ENCODE data around the gene SRSF3.
A peak's percentile ranks its signal among the peaks of the same experiment; 100 is the strongest.
"Not testable (repeated sequence)": the region's sequence is repeated elsewhere in the genome, so short reads cannot be mapped to it uniquely, and the experiment has no call there.

The SRSF3 gene

DNA sequence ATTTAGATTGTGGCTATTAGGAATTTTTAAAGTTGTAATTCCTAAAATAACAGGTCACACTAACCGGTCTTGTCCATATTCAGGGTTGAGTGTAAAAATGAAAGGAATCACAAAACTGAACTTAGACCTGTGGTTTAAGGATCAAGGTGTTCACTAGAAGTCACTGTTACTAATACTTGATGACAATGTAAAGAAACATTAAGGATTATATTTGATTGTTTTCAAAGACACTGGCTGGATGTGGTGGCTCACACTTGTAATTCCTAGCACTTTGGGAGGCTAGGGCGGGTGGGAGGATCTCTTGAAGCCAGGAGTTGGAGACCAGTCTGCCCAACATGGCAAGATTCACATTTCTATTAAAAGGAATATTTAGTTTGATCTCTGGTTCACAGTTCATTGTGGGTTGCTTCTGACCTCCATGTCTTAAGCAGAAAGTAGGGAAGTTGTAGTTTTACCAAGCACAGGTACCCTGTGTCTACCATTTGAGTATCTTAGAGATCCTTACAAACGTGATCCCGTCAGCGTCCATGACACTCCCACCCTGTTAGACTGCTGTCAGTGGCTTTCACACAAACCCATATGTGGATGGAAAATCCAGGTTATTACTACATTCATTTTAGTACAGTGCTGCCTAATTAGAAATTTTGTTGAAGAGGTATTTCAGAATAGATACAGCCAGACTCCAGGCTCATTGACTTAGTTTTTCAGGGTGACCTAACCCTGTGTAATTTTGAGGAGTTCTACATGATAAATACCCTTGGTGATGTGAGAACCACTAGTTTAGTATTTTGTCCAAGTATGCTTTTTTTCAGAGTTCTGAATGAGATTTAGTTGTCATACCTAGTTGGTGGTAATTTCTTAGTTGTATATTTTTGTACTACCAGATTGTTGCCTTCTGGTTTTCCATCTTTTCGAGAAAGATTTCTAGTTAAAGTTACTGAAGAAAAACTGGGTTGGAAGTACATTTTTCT, 10.2 kb downstream of the SRSF3 start:
- no peak overlapping the region for H3K4me3 ChIP-seq (ENCODE audit: control insufficient read depth, low read depth, low read length)
- TF ChIP-seq, protein P1, sequence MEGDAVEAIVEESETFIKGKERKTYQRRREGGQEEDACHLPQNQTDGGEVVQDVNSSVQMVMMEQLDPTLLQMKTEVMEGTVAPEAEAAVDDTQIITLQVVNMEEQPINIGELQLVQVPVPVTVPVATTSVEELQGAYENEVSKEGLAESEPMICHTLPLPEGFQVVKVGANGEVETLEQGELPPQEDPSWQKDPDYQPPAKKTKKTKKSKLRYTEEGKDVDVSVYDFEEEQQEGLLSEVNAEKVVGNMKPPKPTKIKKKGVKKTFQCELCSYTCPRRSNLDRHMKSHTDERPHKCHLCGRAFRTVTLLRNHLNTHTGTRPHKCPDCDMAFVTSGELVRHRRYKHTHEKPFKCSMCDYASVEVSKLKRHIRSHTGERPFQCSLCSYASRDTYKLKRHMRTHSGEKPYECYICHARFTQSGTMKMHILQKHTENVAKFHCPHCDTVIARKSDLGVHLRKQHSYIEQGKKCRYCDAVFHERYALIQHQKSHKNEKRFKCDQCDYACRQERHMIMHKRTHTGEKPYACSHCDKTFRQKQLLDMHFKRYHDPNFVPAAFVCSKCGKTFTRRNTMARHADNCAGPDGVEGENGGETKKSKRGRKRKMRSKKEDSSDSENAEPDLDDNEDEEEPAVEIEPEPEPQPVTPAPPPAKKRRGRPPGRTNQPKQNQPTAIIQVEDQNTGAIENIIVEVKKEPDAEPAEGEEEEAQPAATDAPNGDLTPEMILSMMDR (conservative IDR thresholded peaks at IDR 0.05; ENCODE audit: control insufficient read depth, insufficient read depth, low read depth, low read length), result no peak
- no peak for DNase-seq (ENCODE audit: low read depth)

- no peak overlapping the region for H3K4me3 ChIP-seq (ENCODE audit: control insufficient read depth, low read depth, low read length)
- TF ChIP-seq, protein P1 (conservative IDR thresholded peaks at IDR 0.05; ENCODE audit: control insufficient read depth, insufficient read depth, low read depth, low read length), result no peak
- no peak for DNase-seq (ENCODE audit: low read depth)
Measured at GRCh38 chr6:36605143-36605542, 11.0 kb downstream of the SRSF3 start.

DNA sequence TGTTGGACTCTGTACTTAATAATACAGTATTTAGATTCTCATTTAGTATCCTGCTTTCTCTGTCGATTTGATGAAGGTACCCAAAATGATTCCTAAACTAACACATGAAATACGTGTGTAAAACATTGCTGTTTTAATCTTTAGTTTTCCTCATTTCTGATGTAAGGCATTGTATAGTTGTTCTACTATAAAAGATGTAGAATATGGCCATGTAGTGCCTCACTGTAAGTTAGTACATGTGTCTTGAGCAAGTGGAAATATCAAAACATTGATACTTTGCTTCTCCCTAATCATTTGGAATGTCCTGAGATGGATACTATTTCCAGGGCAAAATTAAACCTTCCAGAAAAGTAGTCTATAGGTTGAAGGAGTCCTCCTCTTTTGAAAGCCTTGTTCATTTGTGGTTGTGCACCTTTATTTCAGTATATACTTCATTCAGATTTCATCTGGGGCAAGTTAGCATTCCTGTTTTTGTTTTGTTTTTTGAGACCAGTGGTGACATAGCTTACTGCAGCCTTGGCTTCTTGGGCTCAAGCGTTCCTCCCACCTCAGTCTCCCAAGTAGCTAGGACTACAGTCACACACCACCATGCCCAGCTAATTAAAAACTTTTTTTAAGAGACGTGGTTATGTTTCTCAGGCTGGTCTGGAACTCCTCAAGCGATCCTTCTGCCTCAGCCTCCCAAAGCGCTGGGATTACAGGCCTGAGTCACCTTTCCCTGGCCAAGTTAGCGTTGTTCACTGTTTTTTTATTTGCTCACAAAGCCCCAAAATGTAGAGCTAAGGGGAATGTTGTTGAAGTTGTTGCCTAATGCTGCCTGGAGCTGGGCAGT, 11.6 kb downstream of the SRSF3 start:
- H3K4me3 ChIP-seq (ENCODE audit: control insufficient read depth, low read depth, low read length), result no peak overlapping the region
- TF ChIP-seq, protein P1 (conservative IDR thresholded peaks at IDR 0.05; ENCODE audit: control insufficient read depth, insufficient read depth, low read depth, low read length), result peak; percentile 4
- peak; percentile 77 for DNase-seq (ENCODE audit: low read depth)

GRCh38 chr6:36607305-36607682, 13.1 kb downstream of the SRSF3 start:
- not testable (repeated sequence) for H3K4me3 ChIP-seq (ENCODE audit: control insufficient read depth, low read depth, low read length); DNase-seq (ENCODE audit: low read depth)

DNA sequence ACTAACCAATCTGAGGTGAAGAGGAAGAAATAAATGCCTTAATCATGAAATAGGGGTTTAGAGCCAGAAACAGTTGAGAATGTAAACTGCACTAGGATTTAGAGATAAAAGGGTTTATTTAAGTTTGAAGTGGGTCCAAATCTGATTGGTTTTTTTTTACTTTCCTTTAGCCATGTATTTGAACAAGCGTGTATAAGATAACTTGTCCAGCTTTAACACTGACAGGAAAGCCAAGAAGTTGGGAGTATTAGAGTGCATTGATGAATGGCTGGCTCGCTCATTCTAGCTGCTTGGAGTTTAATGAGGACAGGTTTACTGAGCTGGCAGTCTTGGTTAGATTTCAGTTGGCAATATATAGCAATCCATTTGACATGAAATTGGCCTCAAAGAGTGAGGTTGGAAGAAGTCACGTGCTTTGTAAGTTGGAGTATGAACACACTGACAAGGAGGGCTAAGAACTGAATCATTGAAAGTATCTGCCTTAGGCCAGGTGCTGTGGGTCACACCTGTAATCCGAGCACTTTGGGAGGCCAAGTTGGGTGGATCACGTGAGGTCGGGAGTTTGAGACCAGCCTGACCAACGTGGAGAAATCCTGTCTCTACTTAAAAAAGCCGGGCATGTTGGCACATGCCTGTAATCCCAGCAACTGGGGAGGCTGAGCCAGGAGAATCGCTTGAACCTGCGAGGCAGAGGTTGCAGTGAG, 13.7 kb downstream of the SRSF3 start:
- TF ChIP-seq, protein P1 (conservative IDR thresholded peaks at IDR 0.05; ENCODE audit: control insufficient read depth, insufficient read depth, low read depth, low read length), result no peak
- no peak for DNase-seq (ENCODE audit: low read depth)
- no peak overlapping the region for H3K4me3 ChIP-seq (ENCODE audit: control insufficient read depth, low read depth, low read length)

- DNase-seq (ENCODE audit: low read depth), result no peak
- TF ChIP-seq, protein P1 (conservative IDR thresholded peaks at IDR 0.05; ENCODE audit: control insufficient read depth, insufficient read depth, low read depth, low read length), result no peak
Measured at GRCh38 chr6:36608788-36609563, 14.8 kb downstream of the SRSF3 start.

More at GRCh38 chr6:36608788-36609563, 14.8 kb downstream of the SRSF3 start:
- H3K4me3 ChIP-seq (ENCODE audit: control insufficient read depth, low read depth, low read length), result no peak overlapping the region

Data from fibroblast of mammary gland (primary cell).